Right lobe of liver (tissue), 4 donors: ENCODE measurements around the gene HAP1.
A peak's percentile ranks its signal among the peaks of the same experiment; 100 is the strongest.

Experiments
- CTCF ChIP-seq, 4 donors: fragments of 200-600 bp in 3 of 4; fragments of 450-650 bp in 1 of 4; IDR thresholded peaks; one replicate each; pipeline versions ENCODE4 v1.5.1 to v1.8.0; 2016 to 2022; ENCODE audit warnings: antibody characterized with exemption in 4 of 4, mild to moderate bottlenecking in 2 of 4
- POLR2A ChIP-seq: fragments of 450-650 bp; IDR thresholded peaks from one replicate; pipeline ENCODE4 v1.6.1; 2017; ENCODE audit warnings: antibody characterized with exemption, mild to moderate bottlenecking
- donor health status: DM: no; HTN: no; CAD: no.
- donor health status: DM: no; HTN: no; CAD: no.
- donor health status: DM: no; HTN: yes; CAD: no.

GRCh38 chr17:41687828-41688640 lies 46.4 kb downstream of the HAP1 start:
- TF ChIP-seq CTCF (IDR thresholded peaks at IDR 0.05) (peak in 3 of 4 donors; percentile 18 to 39 (median 36)), POLR2A (no peak)
